GM15510 (cell line): ENCODE measurements around the gene REEP5.
A peak's percentile ranks its signal among the peaks of the same experiment; 100 is the strongest.

ENCODE experiments used
- POLR2A ChIP-seq: IDR thresholded peaks from 3 replicates; pipeline ENCODE4 v1.6.1; 2011; ENCODE audit warnings: borderline replicate concordance; ENCODE audit not compliant: insufficient read length; ENCODE audit errors: extremely low read depth

The REEP5 gene

DNA sequence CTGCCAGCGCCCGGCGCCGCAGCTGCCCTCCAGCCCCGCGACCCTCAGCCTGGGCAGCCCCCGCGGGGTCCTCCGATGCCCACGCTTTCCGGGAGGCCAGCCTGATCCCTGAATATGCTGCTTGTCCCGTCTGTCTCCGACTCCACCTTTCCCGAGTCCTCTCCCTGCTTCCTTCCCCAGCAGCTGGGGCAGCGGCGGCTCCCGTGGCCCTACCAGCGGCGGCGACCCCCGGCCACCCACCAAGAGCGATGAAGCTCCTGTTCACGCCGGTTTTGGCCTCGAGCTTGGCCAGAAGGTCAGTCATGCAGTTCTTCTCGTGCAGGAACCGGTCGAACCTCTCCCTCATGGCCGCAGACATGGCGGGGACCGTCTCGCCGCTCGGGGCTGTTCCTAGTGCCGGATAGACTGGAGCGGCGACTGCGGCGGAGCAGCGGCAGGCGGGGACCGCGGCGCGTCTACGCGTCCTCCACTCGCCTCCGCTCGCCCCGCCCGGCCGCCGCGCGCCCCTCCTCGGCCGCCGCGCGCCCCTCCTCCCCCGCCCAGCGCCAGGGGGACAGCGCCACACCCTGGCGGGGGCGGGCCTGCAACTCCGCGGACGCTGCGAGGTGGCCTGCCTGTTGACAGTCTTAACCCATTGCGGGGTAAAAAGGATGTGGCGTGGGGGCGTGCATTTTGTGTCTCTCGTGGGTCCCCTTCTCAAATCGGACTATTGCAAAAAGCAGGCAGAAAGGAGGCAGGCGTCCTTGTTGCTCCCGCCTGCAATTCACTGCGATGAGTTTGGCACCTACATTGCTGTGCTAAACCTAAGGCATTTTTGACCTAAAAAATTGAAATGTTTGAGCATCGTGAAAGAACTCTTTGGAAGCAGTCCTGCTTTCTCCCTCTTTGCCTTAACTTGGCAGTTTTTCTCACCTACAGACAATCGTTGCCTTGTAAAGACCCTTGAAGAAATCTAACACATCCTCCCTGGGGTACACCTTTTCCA lies at the start of gene REEP5:
REEP5 (minus strand) TSS at position 395 of the 985 bp plus-strand sequence; CDS start at position 358, 37 bp downstream.
- TF ChIP-seq POLR2A = peak; percentile 95

DNA sequence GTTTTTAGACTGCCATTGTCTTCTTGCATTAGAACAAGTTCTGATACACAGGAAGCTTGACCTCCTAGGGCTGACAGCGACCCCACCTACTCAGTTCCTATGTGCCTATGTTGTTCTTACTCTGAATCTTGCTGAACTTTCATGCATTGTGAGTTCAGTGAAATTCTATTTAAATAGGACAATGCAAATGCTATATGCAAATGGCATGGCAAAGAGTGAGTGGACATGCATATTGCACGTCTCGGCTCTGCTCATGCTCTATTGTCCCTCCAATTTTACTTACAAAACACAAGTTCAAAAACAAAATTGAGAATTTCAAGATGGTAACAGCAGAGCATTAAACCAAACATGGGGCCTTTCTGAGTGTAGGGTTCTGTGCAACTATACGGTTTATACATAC lies 49.2 kb upstream of the REEP5 start:
- no peak for TF ChIP-seq POLR2A

DNA sequence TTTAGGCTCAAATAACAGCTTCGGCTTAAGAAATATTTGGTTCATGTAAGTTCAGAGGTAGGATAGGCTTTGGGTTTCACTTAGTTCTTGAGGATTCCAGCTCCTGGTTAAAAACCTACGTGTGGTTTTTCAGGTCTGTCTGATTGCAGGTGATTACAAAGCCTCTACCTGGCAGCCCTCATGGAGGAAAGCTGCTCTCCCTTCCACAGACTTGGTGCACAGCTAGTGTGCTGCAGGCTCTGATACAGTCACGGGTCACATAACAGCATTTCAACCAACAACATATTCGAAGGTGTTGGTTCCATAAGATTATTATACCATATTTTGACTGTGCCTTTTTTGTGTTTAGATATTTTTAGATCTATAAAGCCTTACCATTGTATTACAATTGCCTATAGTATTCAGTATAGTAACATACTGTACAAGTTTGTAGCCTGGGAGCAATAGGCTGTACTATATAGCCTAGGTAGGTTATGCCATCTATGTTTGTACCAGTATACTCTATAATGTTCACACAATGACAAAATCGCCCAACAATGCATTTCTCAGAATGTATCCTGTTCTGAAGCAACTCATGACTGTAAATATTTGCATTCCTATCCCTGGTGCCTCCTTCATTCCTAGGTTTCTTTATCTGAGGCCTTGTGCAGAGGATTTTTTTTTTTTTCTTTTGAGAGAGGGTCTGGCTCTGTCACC lies 46.5 kb upstream of the REEP5 start:
- TF ChIP-seq POLR2A = no peak

DNA sequence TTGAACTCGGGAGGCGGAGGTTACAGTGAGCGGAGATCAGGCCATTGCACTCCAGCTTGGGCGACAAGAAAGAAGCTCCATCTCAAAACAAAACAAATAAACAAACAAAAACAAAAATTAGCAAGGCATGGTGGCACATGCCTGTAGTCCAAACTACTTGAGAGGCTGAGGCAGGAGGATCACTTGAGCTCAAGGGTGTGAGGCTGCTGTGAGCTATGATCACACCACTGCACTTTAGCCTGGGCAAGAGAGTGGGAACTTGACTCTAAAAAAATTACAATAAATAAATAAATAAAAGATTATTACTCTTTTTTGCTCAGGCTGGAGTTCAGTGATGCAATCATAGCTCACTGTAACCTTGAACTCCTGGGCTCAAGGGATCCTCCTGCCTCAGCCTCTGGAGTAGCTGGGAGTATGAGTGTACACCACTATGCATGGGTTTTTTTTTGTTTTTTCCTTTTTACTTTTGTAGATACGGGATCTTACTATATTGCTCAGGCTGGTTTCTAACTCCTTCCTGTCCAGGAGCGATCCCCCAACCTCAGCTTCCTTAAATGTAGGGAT lies 45.6 kb upstream of the REEP5 start:
- TF ChIP-seq POLR2A = no peak

DNA sequence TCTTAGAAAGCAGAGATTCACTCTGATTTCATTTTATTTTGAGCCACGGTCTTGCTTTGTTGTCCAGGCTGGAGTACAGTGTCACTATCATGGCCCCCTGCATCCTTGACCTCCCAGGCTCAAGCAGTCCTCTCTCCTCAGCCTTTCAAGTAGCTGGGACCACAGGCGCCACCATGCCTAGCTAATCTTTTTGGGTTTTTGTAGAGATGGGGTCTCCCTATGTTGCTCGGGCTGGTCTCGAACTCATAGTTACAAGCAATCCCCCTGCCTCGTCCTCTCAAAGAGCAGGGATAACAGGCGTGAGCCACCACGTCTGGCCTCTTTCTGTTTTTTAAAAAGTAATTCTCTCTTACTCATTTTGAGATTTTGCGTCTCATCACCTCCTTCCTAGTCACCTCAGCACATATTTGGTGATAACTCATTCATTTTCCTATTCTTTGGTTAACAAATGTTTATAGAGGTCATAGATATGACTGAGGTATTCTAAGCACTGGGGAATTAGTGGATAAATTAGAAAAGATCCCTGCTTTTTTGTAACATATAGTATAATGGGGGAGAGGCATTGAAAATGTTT lies 43.8 kb upstream of the REEP5 start:
- no peak for TF ChIP-seq POLR2A

DNA sequence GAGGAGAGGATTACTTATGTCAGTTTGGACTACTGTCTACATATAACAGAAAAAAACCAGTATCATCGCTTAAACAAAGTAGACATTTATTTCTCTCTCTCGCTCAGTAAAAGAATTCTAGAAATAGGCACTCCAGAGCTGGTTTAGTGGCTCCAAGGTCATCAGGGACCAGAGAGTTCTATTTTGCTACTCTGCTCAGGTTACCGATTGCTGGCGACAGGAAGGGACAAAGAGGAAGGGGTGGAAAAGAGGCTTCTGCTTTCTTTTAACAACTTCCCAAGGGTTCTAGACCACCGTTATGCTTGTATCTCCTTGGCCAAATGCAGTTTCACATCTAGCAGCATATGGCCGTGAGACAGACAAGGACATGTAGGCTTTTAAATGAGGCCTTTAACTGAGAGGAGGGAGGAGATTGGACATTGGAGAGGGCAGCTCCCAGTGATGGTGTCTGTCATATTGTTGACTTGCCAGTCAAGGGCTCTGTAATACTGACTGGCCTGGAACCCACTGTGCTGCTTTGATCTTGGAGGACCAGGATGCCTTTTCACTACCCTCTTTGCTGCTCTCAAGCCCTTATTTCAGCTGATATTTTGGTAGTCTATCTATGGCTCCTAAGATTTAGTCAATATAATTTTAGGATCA lies 39.0 kb upstream of the REEP5 start:
- no peak for TF ChIP-seq POLR2A

DNA sequence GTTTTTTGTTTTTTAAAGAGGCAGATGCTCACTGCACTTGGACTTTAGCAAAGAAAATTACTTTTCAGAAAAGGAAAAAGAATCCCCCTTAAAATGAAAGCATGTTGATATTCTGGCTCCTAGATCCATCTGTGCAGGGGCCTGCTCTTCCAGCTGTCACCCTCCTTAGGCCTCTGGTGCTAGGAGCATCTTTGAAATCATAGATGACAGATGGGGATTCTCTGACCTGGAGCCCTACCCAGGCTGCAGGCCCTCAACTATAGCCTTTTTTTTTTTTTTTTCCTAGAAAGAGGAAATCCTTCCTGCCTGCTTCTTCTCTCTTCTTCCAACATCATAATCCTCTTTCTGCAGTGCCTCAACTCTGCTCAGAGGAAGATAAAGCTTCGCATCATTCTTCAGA lies 38.3 kb upstream of the REEP5 start:
- TF ChIP-seq POLR2A = no peak

DNA sequence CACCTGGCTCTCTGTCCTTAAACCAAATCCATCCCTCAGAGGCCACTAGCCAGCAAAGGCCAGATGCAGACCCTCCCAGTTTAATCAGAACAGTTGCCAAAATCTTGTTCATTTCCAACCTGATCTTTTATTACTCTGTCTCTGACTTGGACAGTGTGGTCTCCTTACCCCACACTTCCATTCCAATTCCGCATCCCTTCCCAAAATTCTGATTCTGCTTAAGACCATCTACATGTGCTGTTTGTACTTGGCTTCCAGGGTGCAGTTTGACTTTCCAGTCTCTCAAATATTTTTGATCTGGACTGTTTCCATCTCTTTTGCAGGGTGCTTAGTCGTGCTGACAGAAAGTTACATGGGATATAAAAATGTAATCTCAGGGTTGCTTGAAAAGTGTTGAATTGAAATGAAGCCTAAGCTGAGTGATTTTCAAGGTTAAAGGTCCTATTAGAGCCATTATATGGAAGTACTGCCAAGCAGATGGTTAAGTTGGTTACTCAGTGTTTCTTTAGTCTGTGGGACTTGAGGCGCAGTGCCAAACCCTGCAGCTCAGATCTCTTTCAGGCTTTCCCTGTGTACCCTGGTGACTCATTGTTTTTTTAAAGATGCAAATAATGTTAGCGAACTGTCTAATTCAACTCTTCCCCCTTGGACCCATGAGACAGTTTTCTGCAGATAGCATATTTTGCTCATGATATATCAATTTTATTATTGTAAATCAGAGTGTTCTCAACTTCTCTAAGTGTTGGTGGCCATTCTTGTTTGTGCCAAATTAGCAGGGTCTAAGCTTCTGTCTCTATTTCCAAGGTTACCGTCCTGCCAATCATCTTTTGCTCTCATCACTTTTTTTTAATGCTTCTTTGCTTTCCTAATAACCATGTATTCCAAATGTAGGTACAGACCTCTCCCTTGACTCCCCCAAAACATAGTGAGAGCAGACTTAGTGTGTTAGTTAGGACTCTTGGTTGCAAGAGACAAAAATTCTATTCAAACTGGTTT lies 36.4 kb upstream of the REEP5 start:
- TF ChIP-seq POLR2A = no peak

DNA sequence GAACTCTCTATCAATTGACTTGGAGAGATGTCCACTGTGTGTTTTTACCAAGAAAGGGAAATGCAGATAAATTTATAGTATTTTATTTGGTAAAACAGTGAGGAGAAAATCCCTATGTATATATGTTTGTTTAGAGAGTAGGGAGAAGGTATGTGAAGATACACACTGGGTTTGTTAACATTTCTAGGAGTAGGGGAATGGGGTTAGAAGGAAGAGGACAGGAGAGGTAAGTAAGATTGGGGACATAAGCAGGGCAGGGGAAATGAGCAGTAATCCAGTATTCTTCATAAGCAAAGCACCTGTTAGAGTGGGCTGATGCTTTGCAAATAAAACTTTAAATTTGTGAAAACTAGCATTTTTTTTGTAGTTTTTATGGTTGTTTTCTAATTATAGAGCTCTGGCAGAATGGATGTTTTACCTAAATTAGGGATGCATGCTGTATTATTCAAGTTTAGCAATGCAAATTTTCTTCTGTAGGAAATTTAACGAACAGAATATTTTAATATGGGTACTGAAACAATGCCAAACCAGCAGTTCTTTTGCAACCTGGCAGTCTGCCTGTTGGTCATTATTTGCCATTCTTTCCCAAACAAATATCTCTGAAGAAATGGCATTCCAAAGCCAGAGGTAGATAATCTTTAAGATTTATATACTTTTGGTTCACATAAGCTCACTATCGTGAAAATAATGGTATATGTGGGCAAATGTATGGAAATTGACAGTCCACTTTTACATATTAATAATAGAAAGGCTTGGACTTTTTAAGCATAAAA lies 35.2 kb upstream of the REEP5 start:
- no peak for TF ChIP-seq POLR2A

DNA sequence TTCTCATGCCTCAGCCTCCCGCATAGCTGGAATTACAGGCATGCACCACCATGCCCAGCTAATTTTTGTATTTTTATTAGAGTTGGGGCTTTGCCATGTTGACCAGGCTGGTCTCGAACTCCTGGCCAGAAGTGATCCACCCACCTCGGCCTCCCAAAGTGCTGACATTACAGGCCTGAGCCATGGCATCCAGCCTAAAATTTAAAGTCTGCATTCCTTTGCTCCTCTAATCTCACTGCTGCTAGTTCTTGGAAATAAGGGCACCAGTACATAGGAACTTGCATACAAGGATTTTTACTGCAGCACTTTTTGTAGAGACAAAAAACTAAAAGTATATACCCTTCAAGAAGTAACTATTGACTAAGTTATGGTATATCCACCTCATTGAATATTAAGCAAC lies 34.6 kb upstream of the REEP5 start:
- no peak for TF ChIP-seq POLR2A

DNA sequence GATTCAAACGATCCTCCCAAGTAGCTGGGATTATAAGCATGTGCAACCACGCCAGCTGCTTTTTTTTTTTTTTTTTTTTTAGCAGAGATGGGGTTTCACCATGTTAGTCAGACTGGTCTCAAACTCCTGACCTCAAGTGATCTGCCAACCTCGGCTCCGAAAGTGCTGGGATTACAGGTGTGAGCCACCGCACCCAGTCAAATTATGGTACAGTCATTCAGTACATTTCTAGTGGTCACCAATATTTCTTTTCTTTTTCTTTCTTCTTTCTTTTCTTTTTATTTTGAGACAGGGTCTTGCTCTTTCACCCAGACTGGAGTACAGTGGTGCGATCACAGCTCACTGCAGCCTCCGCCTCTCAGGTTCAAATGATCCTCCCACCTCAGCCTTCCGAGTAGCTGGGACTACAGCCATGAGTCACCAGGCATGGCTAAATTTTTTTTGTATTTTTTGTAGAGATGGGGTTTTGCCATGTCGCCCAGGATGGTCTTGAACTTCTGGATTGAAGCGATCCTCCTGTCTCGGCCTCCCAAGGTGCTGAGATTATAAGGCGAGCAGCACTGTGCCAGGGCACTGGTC lies 29.2 kb upstream of the REEP5 start:
- TF ChIP-seq POLR2A = no peak

DNA sequence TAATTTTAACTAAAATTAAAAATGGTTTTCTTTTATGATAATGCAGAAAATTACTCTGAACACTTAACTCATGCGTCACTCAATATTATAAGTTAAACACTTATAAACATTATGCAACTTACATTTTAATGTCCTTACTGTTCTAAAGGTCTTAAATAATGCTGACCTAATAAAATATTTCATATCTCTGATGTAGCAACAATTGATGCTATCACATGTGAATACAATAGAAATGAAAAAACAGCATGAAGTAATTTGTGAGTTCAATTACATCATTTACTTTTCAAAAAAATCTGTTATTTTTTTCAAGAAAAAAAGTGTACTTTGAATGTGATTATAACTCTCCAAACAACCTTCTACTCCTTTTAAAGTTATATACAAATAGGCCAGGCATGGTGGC lies 26.4 kb upstream of the REEP5 start:
- TF ChIP-seq POLR2A = no peak
